T-helper 2 cell treated with Interferon-gamma antibody and Interleukin-4, amounts not matched to agents 5 μg/mL and 100 μg/mL, for 36 hours (primary cell): ENCODE data around the gene ROBO2.

Experiments
- DNase-seq: peaks from one replicate; pipeline ENCODE4 v3.0.0; 2021; ENCODE audit warnings: low spot score
- H3K27ac Mint-ChIP-seq: one replicate; pipeline ENCODE4 v1.8.0; 2021; ENCODE audit warnings: mild to moderate bottlenecking, mixed read lengths
- H3K27me3 Mint-ChIP-seq: one replicate; pipeline ENCODE4 v1.8.0; 2021; ENCODE audit warnings: low read depth, mixed read lengths
- H3K36me3 Mint-ChIP-seq: one replicate; pipeline ENCODE4 v1.8.0; 2021; ENCODE audit warnings: low read depth, mixed read lengths
- H3K4me1 Mint-ChIP-seq: one replicate; pipeline ENCODE4 v1.8.0; 2021; ENCODE audit warnings: low read depth, mixed read lengths
- H3K4me3 Mint-ChIP-seq: one replicate; pipeline ENCODE4 v1.8.0; 2022; ENCODE audit warnings: mild to moderate bottlenecking, moderate library complexity, mixed read lengths
- H3K9me3 Mint-ChIP-seq: one replicate; pipeline ENCODE4 v1.8.0; 2021; ENCODE audit warnings: mixed read lengths

The ROBO2 gene

GRCh38 chr3:77102951-77103769, 63.3 kb downstream of the ROBO2 start:
- H3K4me3 Mint-ChIP-seq: no peak overlapping the region
- no peak for DNase-seq
- no peaks in the 10 kb centered on the region for H3K36me3 Mint-ChIP-seq
- peaks cover 24% of the 10 kb centered on the region for H3K9me3 Mint-ChIP-seq
- H3K27ac Mint-ChIP-seq: no peak overlapping the region
- no peaks in the 10 kb centered on the region for H3K4me1 Mint-ChIP-seq
- no peaks in the 10 kb centered on the region for H3K27me3 Mint-ChIP-seq

GRCh38 chr3:77122652-77123051, 82.8 kb downstream of the ROBO2 start:
- Mint-ChIP-seq H3K27ac (no peak overlapping the region), H3K36me3 (no peaks in the 10 kb centered on the region), H3K27me3 (no peaks in the 10 kb centered on the region), H3K4me1 (no peaks in the 10 kb centered on the region), H3K4me3 (no peak overlapping the region), H3K9me3 (peaks cover 18% of the 10 kb centered on the region)
- no peak for DNase-seq

- H3K27ac Mint-ChIP-seq: no peak overlapping the region
- H3K4me3 Mint-ChIP-seq: no peak overlapping the region
- peaks cover 9% of the 10 kb centered on the region for H3K9me3 Mint-ChIP-seq
- H3K27me3 Mint-ChIP-seq: no peaks in the 10 kb centered on the region
- H3K36me3 Mint-ChIP-seq: no peaks in the 10 kb centered on the region
- no peaks in the 10 kb centered on the region for H3K4me1 Mint-ChIP-seq
- no peak for DNase-seq
These were observed 86.1 kb downstream of the ROBO2 start for GRCh38 chr3:77125966-77126365.

- no peaks in the 10 kb centered on the region for H3K4me1 Mint-ChIP-seq
- H3K27me3 Mint-ChIP-seq: no peaks in the 10 kb centered on the region
- no peak overlapping the region for H3K27ac Mint-ChIP-seq
- no peaks in the 10 kb centered on the region for H3K36me3 Mint-ChIP-seq
- DNase-seq: no peak
- H3K9me3 Mint-ChIP-seq: peaks cover 14% of the 10 kb centered on the region
- no peak overlapping the region for H3K4me3 Mint-ChIP-seq
These were observed 94.9 kb downstream of the ROBO2 start for GRCh38 chr3:77134769-77135168.

GRCh38 chr3:77137559-77137958, 97.7 kb downstream of the ROBO2 start:
- Mint-ChIP-seq H3K4me1 (no peaks in the 10 kb centered on the region), H3K27me3 (no peaks in the 10 kb centered on the region), H3K4me3 (no peak overlapping the region), H3K36me3 (no peaks in the 10 kb centered on the region), H3K27ac (no peak overlapping the region), H3K9me3 (peaks cover 18% of the 10 kb centered on the region)
- no peak for DNase-seq

- Mint-ChIP-seq H3K4me1 (no peaks in the 10 kb centered on the region), H3K4me3 (no peak overlapping the region), H3K27ac (no peak overlapping the region), H3K27me3 (no peaks in the 10 kb centered on the region), H3K36me3 (no peaks in the 10 kb centered on the region), H3K9me3 (peaks cover 26% of the 10 kb centered on the region)
- no peak for DNase-seq
These were observed 99.7 kb downstream of the ROBO2 start for GRCh38 chr3:77139624-77140023.

- Mint-ChIP-seq H3K4me3 (no peak overlapping the region), H3K4me1 (no peaks in the 10 kb centered on the region), H3K27me3 (no peaks in the 10 kb centered on the region), H3K27ac (no peak overlapping the region), H3K9me3 (peaks cover 21% of the 10 kb centered on the region), H3K36me3 (no peaks in the 10 kb centered on the region)
- DNase-seq: no peak
These were observed 101.5 kb downstream of the ROBO2 start for GRCh38 chr3:77141423-77141822.

- Mint-ChIP-seq H3K27ac (no peak overlapping the region), H3K36me3 (no peaks in the 10 kb centered on the region), H3K4me3 (no peak overlapping the region), H3K4me1 (no peaks in the 10 kb centered on the region), H3K27me3 (no peaks in the 10 kb centered on the region), H3K9me3 (peaks cover 22% of the 10 kb centered on the region)
- no peak for DNase-seq
These were observed 102.7 kb downstream of the ROBO2 start for GRCh38 chr3:77142578-77142977.

- H3K27me3 Mint-ChIP-seq: no peaks in the 10 kb centered on the region
- H3K4me3 Mint-ChIP-seq: no peak overlapping the region
- no peak for DNase-seq
- H3K9me3 Mint-ChIP-seq: peaks cover 25% of the 10 kb centered on the region
- no peak overlapping the region for H3K27ac Mint-ChIP-seq
- no peaks in the 10 kb centered on the region for H3K4me1 Mint-ChIP-seq
- no peaks in the 10 kb centered on the region for H3K36me3 Mint-ChIP-seq
These were observed 106.1 kb downstream of the ROBO2 start for GRCh38 chr3:77146004-77146403.

GRCh38 chr3:77147836-77148578, 108.1 kb downstream of the ROBO2 start:
- Mint-ChIP-seq H3K36me3 (no peaks in the 10 kb centered on the region), H3K4me1 (no peaks in the 10 kb centered on the region), H3K27ac (no peak overlapping the region), H3K9me3 (peaks cover 33% of the 10 kb centered on the region), H3K27me3 (no peaks in the 10 kb centered on the region), H3K4me3 (no peak overlapping the region)
- no peak for DNase-seq

GRCh38 chr3:77149382-77149781, 109.5 kb downstream of the ROBO2 start:
- no peak overlapping the region for H3K4me3 Mint-ChIP-seq

GRCh38 chr3:77150028-77150427, 110.1 kb downstream of the ROBO2 start:
- no peaks in the 10 kb centered on the region for H3K36me3 Mint-ChIP-seq

More at GRCh38 chr3:77149382-77149781, 109.5 kb downstream of the ROBO2 start:
- H3K36me3 Mint-ChIP-seq: no peaks in the 10 kb centered on the region
- DNase-seq: no peak
- H3K9me3 Mint-ChIP-seq: peaks cover 29% of the 10 kb centered on the region
- no peak overlapping the region for H3K27ac Mint-ChIP-seq
- no peaks in the 10 kb centered on the region for H3K27me3 Mint-ChIP-seq
- no peaks in the 10 kb centered on the region for H3K4me1 Mint-ChIP-seq

GRCh38 chr3:77150759-77151158, 110.9 kb downstream of the ROBO2 start:
- H3K27ac Mint-ChIP-seq: no peak overlapping the region
- H3K27me3 Mint-ChIP-seq: no peaks in the 10 kb centered on the region
- no peak for DNase-seq
- H3K9me3 Mint-ChIP-seq: peaks cover 28% of the 10 kb centered on the region
- no peaks in the 10 kb centered on the region for H3K36me3 Mint-ChIP-seq
- no peaks in the 10 kb centered on the region for H3K4me1 Mint-ChIP-seq
- H3K4me3 Mint-ChIP-seq: no peak overlapping the region

More at GRCh38 chr3:77150028-77150427, 110.1 kb downstream of the ROBO2 start:
- H3K9me3 Mint-ChIP-seq: peaks cover 28% of the 10 kb centered on the region
- H3K4me3 Mint-ChIP-seq: no peak overlapping the region
- no peaks in the 10 kb centered on the region for H3K4me1 Mint-ChIP-seq
- no peak for DNase-seq
- H3K27me3 Mint-ChIP-seq: no peaks in the 10 kb centered on the region
- H3K27ac Mint-ChIP-seq: no peak overlapping the region

- H3K27me3 Mint-ChIP-seq: no peaks in the 10 kb centered on the region
- H3K4me3 Mint-ChIP-seq: no peak overlapping the region
- H3K9me3 Mint-ChIP-seq: peaks cover 7% of the 10 kb centered on the region
- no peak overlapping the region for H3K27ac Mint-ChIP-seq
- H3K36me3 Mint-ChIP-seq: no peaks in the 10 kb centered on the region
- no peak for DNase-seq
- no peaks in the 10 kb centered on the region for H3K4me1 Mint-ChIP-seq
These were observed 119.1 kb downstream of the ROBO2 start for GRCh38 chr3:77158730-77159581.
